Left kidney (tissue), 2 donors: Measurements from ENCODE around the gene FBL. TPM values are rescaled to one million over a fixed set of nuclear protein-coding genes. Genes with fewer than 3 reads are reported as not detected.

Experiments
- DNase-seq: peaks from one replicate; pipeline ENCODE4 v3.0.0-alpha.2; 2013
- polyA plus RNA-seq: library from polyadenylated mRNA; unstranded; fragments of 120-200 nt; gene quantifications from one replicate; pipeline ENCODE4 v1.2.1, GENCODE V29; 2013; ENCODE audit not compliant: insufficient read length

Gene FBL
- polyA plus RNA-seq, 1 donor, result 296 TPM

- no peak for DNase-seq
Measured at GRCh38 chr19:39795001-39795400, 51.2 kb downstream of the FBL start.

GRCh38 chr19:39792999-39793546 is 53.1 kb downstream of the FBL start:
- DNase-seq, result peak; percentile 84

GRCh38 chr19:39788244-39788643 is 57.9 kb downstream of the FBL start:
- DNase-seq, result no peak

Other genes with a start within 250 kb of the FBL start
- gene LGALS13, start 243.9 kb downstream of the FBL start, polyA plus RNA-seq, result not detected
- not detected for gene LGALS16, start 190.5 kb downstream of the FBL start, polyA plus RNA-seq
- not detected for gene LGALS14, start 141.9 kb downstream of the FBL start, polyA plus RNA-seq
- gene CLC, start 108.3 kb downstream of the FBL start, polyA plus RNA-seq, result 3.0 TPM
- not detected for gene LEUTX, start 67.5 kb downstream of the FBL start, polyA plus RNA-seq
- 34.2 TPM for gene DYRK1B, start 12.2 kb downstream of the FBL start, polyA plus RNA-seq
- 5.8 TPM for gene FCGBP, start 88.3 kb upstream of the FBL start, polyA plus RNA-seq
- 85.2 TPM for gene PSMC4, start 124.8 kb upstream of the FBL start, polyA plus RNA-seq
- gene ZNF546, start 150.7 kb upstream of the FBL start, polyA plus RNA-seq, result 12.0 TPM
- 46.4 TPM for gene ZNF780B, start 209.9 kb upstream of the FBL start, polyA plus RNA-seq
- 20.6 TPM for gene ZNF780A, start 244.6 kb upstream of the FBL start, polyA plus RNA-seq